Aorta (tissue), 5 donors: Measurements from ENCODE around the gene TMEM81. TPM values are rescaled to one million over a fixed set of nuclear protein-coding genes. Genes with fewer than 3 reads are reported as not detected.

Experiments
- ATAC-seq: fragments of 200-7000 bp; cut with Tn5 transposase; one replicate; pipeline ENCODE4 v1.9.1; 2022; ENCODE audit warnings: moderate library complexity; ENCODE audit not compliant: low FRiP score
- DNase-seq, 2 donors: peaks; one replicate each; pipeline ENCODE4 v3.0.0-alpha.2; 2020
- H3K27ac ChIP-seq, 2 donors: one replicate each; pipeline ENCODE4 v1.5.1; 2013; ENCODE audit warnings: low read length in 2 of 2, mild to moderate bottlenecking in 2 of 2, moderate library complexity in 2 of 2, control low read depth in 1 of 2, inconsistent platforms in 1 of 2, low read depth in 1 of 2
- H3K27me3 ChIP-seq, 2 donors: one replicate each; pipeline ENCODE4 v1.6.1; 2013; ENCODE audit warnings: control low read depth in 1 of 2, low read length in 1 of 2, mild to moderate bottlenecking in 1 of 2, moderate library complexity in 1 of 2; ENCODE audit not compliant: insufficient read depth in 2 of 2, control insufficient read depth in 1 of 2
- H3K36me3 ChIP-seq, 2 donors: one replicate each; pipeline ENCODE4 v1.6.1; 2013; ENCODE audit warnings: control low read depth in 1 of 2, low read length in 1 of 2, mild to moderate bottlenecking in 1 of 2; ENCODE audit not compliant: insufficient read depth in 2 of 2, control insufficient read depth in 1 of 2
- H3K4me1 ChIP-seq, 2 donors: one replicate each; pipeline ENCODE4 v1.6.1; 2013; ENCODE audit warnings: low read length in 2 of 2, control low read depth in 1 of 2, mild to moderate bottlenecking in 1 of 2, moderate library complexity in 1 of 2; ENCODE audit not compliant: insufficient read depth in 2 of 2, control insufficient read depth in 1 of 2
- H3K4me3 ChIP-seq, 2 donors: one replicate each; pipeline ENCODE4 v1.5.1; 2013; ENCODE audit warnings: low read length in 2 of 2, control low read depth in 1 of 2, mild to moderate bottlenecking in 1 of 2
- H3K9me3 ChIP-seq: one replicate; pipeline ENCODE4 v1.6.1; 2013; ENCODE audit warnings: mild to moderate bottlenecking, low read length; ENCODE audit not compliant: control insufficient read depth
- WGBS, 2 donors: extraction: QIAGEN DNeasy Blood & Tissue Kit; methylation state at CpG; one replicate each; pipeline ENCODE4 v1.1.7; 2013; 5-methylcytosine and 5-hydroxymethylcytosine counted together
- intact Hi-C, 2 donors: fragments of 100-400 bp; cut with DNase I; formaldehyde crosslinking; loops; one replicate each; pipeline versions ENCODE4 v1.14.2 to v1.15.0; 2022
- polyA plus RNA-seq, 2 donors: library from polyadenylated mRNA; stranded (reverse); fragments of 200-250 nt; gene quantifications; one replicate each; pipeline ENCODE4 v1.2.3, GENCODE V29; 2013
- total RNA-seq, 2 donors: library from RNA; stranded (reverse); fragmentation: NEBNext Ultra II Directional; extraction: Animal tissue kit (Norgen Biotek cat#: 25700); gene quantifications; one replicate each; pipeline ENCODE4 v1.2.1, GENCODE V29; 2021
- donor health status: healthy with polysubstance abuse.
- donor health status: Bipolar disorder and iron deficiency.
- donor health status: DM: no; HTN: no; CAD: no.
- donor health status: DM: no; HTN: no; CAD: no.
- donor health status: DM: yes; HTN: yes; CAD: no.

The TMEM81 gene
- total and polyA plus RNA-seq, 4 donors: 1.1 to 4.1 (median 2.7) TPM

DNA sequence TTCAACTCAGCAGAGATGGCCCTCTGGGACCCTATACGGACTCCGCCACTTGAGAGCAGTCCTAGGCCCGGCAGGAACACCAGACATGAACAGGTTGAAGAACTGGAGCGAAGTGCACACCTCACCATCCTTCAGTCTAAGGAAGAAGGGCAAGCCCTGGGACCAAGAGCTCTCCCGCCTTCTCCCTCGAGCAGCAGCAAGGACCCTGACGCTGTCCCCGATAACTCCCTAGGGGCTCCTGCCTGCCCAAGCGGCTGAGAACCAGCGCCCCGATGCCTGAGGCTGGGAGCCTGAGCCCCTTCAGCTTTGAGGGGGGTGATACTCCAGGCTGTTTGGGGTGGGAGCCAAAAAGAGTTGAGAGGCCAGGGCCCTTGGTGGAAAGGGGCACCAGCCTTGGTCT lies 10.2 kb downstream of the TMEM81 start:
- intact Hi-C loops: no loop called here
- no peaks in the 10 kb centered on the region for H3K9me3 ChIP-seq
- H3K36me3 ChIP-seq: no peaks in the 10 kb centered on the region
- H3K4me3 ChIP-seq: no peak overlapping the region
- no peak overlapping the region for H3K27ac ChIP-seq
- 89 to 91% methylated on average over 11 of the region's 11 CpGs for WGBS, 2 donors
- H3K4me1 ChIP-seq: no peaks in the 10 kb centered on the region
- ATAC-seq (no peak), DNase-seq (no peak)
- H3K27me3 ChIP-seq: no peaks in the 10 kb centered on the region

DNA sequence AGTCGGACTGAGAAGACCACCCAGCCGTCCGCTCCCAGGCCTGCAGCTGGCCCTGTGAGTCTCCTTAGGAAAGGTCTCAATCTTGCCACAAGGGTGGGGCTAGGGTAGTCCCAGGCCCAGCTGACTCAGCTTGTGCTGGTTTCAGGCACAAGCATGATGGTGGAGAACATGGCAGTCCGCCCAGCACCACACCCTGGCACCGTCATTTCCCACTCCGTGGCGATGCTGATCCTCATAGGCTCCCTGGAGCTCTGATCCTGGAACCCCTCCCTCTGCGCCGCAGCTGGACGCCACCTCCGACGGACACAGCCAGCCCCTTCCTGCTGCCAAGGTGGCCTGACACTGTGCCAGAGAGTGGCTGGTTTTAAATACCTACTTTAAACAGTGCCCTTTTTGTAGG lies 10.7 kb downstream of the TMEM81 start:
- intact Hi-C loops: no loop called here
- 79 to 85% methylated on average over 12 of the region's 12 CpGs for WGBS, 2 donors

DNA sequence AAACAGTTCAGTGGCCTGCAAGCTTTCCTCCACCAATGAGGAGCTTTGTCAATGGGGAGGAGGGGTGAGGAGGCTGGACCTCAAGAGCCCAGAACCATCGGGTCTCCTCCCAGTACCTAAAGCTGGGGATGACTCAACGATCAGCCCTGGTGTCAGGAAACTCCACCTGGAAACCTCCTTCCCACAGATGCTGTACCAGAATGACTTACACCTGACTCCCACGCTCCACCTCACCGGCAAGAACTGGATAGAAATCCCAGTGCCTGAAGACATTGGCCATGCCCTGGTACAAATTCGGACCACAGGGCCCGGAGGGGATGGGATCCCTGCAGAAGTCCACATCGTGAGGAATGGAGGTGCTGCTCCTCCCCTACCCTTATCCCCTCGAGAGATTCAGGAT lies 11.4 kb downstream of the TMEM81 start:
- DNase-seq (no peak), ATAC-seq (no peak)
- H3K36me3 ChIP-seq: no peaks in the 10 kb centered on the region
- no peaks in the 10 kb centered on the region for H3K4me1 ChIP-seq
- H3K27ac ChIP-seq: no peak overlapping the region
- H3K4me3 ChIP-seq: no peak overlapping the region
- H3K9me3 ChIP-seq: no peaks in the 10 kb centered on the region
- intact Hi-C loops: no loop called here
- no peaks in the 10 kb centered on the region for H3K27me3 ChIP-seq
- WGBS, 2 donors: 87 to 91% methylated on average over 8 of the region's 8 CpGs

More for the DNA sequence above, 10.7 kb downstream of the TMEM81 start:
- H3K36me3 ChIP-seq: no peaks in the 10 kb centered on the region
- ATAC-seq (no peak), DNase-seq (no peak)
- H3K4me3 ChIP-seq: no peak overlapping the region
- H3K9me3 ChIP-seq: no peaks in the 10 kb centered on the region
- no peaks in the 10 kb centered on the region for H3K4me1 ChIP-seq
- no peak overlapping the region for H3K27ac ChIP-seq
- no peaks in the 10 kb centered on the region for H3K27me3 ChIP-seq

DNA sequence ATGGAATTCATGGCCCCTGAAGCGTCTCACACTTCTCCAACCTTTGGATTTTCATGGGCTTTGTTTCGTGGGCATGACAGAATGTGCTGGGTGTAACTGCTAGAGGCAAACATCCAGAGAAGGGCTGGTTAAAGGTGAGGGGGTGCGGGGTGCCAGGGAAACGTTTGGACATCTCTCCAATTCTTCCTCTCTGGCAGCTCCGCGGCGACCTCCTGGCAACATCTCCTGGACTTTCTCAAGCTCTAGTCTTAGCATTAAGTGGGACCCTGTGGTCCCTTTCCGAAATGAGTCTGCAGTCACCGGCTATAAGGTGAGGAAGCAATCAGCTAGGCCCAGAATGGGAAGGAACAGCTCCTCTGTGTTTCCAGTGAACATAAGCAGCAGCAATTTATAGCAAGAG lies 12.0 kb downstream of the TMEM81 start:
- Histone ChIP-seq H3K9me3 (no peaks in the 10 kb centered on the region), H3K27me3 (no peaks in the 10 kb centered on the region), H3K27ac (no peak overlapping the region), H3K4me1 (no peaks in the 10 kb centered on the region), H3K36me3 (no peaks in the 10 kb centered on the region), H3K4me3 (no peak overlapping the region)
- DNase-seq (no peak), ATAC-seq (no peak)
- intact Hi-C loops: no loop called here
- WGBS, 2 donors: 78 to 86% methylated on average over 9 of the region's 9 CpGs

DNA sequence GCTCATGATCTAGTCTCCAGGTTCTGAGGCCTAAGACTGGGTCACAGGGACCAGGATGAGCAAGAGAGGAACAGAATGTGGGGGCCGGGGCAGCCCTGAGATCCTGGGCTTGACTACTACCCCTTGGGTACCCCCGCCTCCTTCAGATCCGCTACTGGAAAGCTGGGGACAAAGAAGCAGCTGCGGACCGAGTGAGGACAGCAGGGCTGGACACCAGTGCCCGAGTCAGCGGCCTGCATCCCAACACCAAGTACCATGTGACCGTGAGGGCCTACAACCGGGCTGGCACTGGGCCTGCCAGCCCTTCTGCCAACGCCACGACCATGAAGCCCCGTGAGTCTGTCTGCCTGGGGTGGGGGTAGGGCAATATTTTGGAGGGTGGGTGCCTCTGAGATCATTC lies 12.5 kb downstream of the TMEM81 start:
- Histone ChIP-seq H3K4me3 (no peak overlapping the region), H3K27me3 (no peaks in the 10 kb centered on the region), H3K9me3 (no peaks in the 10 kb centered on the region), H3K4me1 (no peaks in the 10 kb centered on the region), H3K36me3 (no peaks in the 10 kb centered on the region), H3K27ac (no peak overlapping the region)
- no peak for DNase-seq
- no peak for ATAC-seq
- 79 to 89% methylated on average over 12 of the region's 12 CpGs for WGBS, 2 donors
- intact Hi-C loops: no loop called here

DNA sequence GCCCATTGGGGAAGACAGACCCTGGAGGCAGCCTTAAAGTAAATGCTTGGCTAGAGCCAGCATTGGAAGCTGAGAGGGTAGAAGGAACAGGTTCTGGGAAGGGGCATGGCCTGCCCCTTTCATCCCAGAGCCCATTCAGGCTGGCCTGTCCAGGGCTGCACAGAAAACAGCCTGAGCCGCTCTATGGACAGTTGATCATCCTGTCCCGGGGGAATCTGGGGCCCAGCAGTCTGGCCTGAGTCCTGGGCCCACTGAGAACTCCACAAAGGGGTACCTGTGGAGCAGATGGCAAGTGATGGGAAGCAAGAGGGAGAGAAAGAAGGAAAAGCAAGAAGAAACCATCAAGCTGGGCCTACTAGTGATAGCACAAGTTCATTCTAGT lies 13.2 kb downstream of the TMEM81 start:
- WGBS, 2 donors: 92 to 94% methylated on average over 2 of the region's 2 CpGs
- intact Hi-C loops: no loop called here
- H3K4me1 ChIP-seq: no peaks in the 10 kb centered on the region
- no peaks in the 10 kb centered on the region for H3K36me3 ChIP-seq
- no peak for ATAC-seq
- no peaks in the 10 kb centered on the region for H3K9me3 ChIP-seq
- H3K27ac ChIP-seq: no peak overlapping the region
- no peaks in the 10 kb centered on the region for H3K27me3 ChIP-seq
- DNase-seq: no peak
- no peak overlapping the region for H3K4me3 ChIP-seq

DNA sequence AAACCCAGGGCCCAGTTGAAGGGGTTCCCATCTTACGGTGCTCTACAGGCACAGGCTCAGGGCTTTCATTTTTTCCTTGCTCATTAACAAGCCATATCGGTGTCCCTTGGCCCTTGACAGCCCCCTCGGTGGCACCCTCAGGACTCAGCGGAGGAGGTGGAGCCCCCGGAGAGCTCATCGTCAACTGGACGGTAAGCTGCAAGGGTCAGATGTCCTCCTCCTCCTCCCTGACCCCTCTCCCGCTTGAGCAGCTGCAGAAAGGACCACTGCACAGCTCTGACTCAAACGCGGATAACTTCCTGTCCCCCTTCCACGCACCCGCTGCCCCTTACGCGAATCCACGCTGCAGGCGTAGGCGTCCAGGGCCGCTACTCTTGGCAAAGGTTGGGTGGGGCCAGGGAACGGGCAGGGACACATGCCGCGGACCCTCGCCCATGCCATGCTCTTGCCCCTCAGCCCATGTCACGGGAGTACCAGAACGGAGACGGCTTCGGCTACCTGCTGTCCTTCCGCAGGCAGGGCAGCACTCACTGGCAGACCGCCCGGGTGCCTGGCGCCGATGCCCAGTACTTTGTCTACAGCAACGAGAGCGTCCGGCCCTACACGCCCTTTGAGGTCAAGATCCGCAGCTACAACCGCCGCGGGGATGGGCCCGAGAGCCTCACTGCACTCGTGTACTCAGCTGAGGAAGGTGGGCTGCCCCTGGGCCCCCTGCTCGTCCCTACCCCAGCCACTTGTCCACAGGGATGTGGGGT lies 14.7 kb downstream of the TMEM81 start:
- intact Hi-C loops: no loop called here
- Histone ChIP-seq H3K27me3 (no peaks in the 10 kb centered on the region), H3K36me3 (no peaks in the 10 kb centered on the region), H3K9me3 (no peaks in the 10 kb centered on the region), H3K4me3 (no peak overlapping the region), H3K27ac (no peak overlapping the region), H3K4me1 (no peaks in the 10 kb centered on the region)
- no peak for DNase-seq
- no peak for ATAC-seq
- WGBS, 2 donors: 86 to 87% methylated on average over 39 to 42 of the region's 42 CpGs

DNA sequence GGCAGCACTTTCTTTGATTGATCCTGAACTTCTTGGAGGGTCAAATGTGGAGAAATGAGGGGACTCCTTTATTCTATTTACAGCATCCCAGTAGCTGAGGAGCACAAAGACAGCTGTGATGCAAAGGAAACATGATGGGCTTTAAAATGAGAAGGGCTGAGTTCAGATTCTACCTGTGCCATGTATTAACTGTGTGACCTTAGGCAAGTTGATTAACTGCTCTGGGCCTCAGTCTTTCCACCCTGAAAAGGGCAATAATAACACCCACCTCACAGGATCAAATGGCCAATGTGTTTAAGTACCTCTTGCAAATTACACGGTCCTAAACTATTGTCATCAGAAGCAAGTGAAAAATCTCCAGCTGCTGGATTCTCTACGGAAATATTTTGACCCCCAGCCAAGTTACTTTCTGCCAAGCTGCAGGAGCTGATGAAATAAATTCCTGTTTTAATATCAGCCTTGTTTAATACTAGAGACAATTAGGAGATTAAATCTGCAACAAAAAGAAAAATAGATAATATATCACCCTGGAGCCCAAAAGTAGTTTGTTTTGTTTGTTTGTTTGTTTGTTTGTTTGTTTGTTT lies 15.7 kb downstream of the TMEM81 start:
- intact Hi-C loops: no loop called here
- H3K4me3 ChIP-seq: no peak overlapping the region
- ATAC-seq (no peak), DNase-seq (no peak)
- H3K9me3 ChIP-seq: no peaks in the 10 kb centered on the region
- H3K4me1 ChIP-seq: no peaks in the 10 kb centered on the region
- 4 to 10% methylated on average over 2 of the region's 2 CpGs for WGBS, 2 donors
- no peaks in the 10 kb centered on the region for H3K27me3 ChIP-seq
- H3K27ac ChIP-seq: no peak overlapping the region
- H3K36me3 ChIP-seq: no peaks in the 10 kb centered on the region

DNA sequence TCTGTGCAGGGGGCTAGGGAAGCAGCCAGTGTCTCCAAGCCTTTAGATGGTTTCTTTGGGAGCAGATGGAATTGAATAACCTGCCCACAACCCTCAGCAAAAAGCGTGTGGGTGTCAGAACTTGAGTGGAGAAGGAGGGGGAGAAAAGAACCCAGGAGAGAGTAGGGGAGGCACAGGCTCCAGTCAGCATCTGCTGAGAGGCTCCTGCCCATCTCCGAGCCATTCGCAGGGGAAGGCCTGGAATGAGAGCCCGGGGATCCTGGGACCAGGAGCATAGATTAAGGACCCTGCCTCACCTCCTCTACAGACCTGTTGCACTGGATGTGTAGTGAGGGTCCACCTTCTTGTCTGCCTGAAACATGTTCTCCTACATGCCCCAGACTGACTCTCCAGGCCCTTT lies 16.3 kb downstream of the TMEM81 start:
- intact Hi-C loops: no loop called here

More for the DNA sequence above, 16.3 kb downstream of the TMEM81 start:
- WGBS, 2 donors: 80 to 93% methylated on average over 4 of the region's 4 CpGs
- H3K4me3 ChIP-seq: no peak overlapping the region
- no peak overlapping the region for H3K27ac ChIP-seq
- DNase-seq (no peak), ATAC-seq (no peak)
- H3K9me3 ChIP-seq: no peaks in the 10 kb centered on the region
- H3K27me3 ChIP-seq: no peaks in the 10 kb centered on the region
- H3K36me3 ChIP-seq: no peaks in the 10 kb centered on the region
- no peaks in the 10 kb centered on the region for H3K4me1 ChIP-seq
